GM13976 (cell line): ENCODE results near the gene LCE2A.

Experiments
- DNase-seq: peaks from one replicate; pipeline ENCODE4 v3.0.0; 2012; ENCODE audit warnings: low spot score
- CTCF ChIP-seq: IDR thresholded peaks from 2 replicates; pipeline ENCODE4 v1.5.1; 2012; ENCODE audit warnings: borderline replicate concordance, mild to moderate bottlenecking; ENCODE audit not compliant: insufficient read depth; ENCODE audit errors: extremely low read depth, missing control alignments, control extremely low read depth
- in situ Hi-C: fragments of 300-500 bp; cut with MboI; formaldehyde crosslinking; loops from one replicate; pipeline ENCODE4 v1.12.0; 2022; ENCODE audit warnings: low sequenced_read_pairs, mixed read lengths, inconsistent platforms; ENCODE audit not compliant: unreplicated experiment

LCE2A gene

GRCh38 chr1:152707860-152708259 is 9.7 kb downstream of the LCE2A start, which contains the start of gene LCE4A:
LCE4A (plus strand) TSS chr1:152708160; CDS start chr1:152709076, 916 bp downstream.
- TF ChIP-seq CTCF, result no peak
- in situ Hi-C loops, result no loop called here
- no peak for DNase-seq

GRCh38 chr1:152718238-152718637 is 20.1 kb downstream of the LCE2A start:
- no peak for TF ChIP-seq CTCF
- no peak for DNase-seq
- in situ Hi-C loops, result no loop called here

GRCh38 chr1:152725261-152725660 is 27.1 kb downstream of the LCE2A start:
- DNase-seq, result no peak
- TF ChIP-seq CTCF, result no peak
- in situ Hi-C loops, result no loop called here

GRCh38 chr1:152728986-152729385 is 30.8 kb downstream of the LCE2A start:
- no peak for TF ChIP-seq CTCF
- DNase-seq, result no peak
- in situ Hi-C loops, result no loop called here

GRCh38 chr1:152735648-152736047 is 37.5 kb downstream of the LCE2A start:
- in situ Hi-C loops, result no loop called here
- no peak for DNase-seq
- TF ChIP-seq CTCF, result no peak

- DNase-seq, result no peak
- no peak for TF ChIP-seq CTCF
- in situ Hi-C loops, result no loop called here
Measured at GRCh38 chr1:152737997-152738396, 39.9 kb downstream of the LCE2A start.

GRCh38 chr1:152739841-152740240 is 41.7 kb downstream of the LCE2A start:
- in situ Hi-C loops, result no loop called here
- no peak for DNase-seq
- no peak for TF ChIP-seq CTCF
